CD14-positive monocyte (primary cell): ENCODE measurements around the gene ARFGEF3. TPM values are rescaled to one million over a fixed set of nuclear protein-coding genes. Genes with fewer than 3 reads are reported as not detected.
A peak's percentile ranks its signal among the peaks of the same experiment; 100 is the strongest.

Source experiments
- DNase-seq, 3 donors: peaks; one replicate each; pipeline ENCODE4 v3.0.0-alpha.2; 2011 to 2022
- H2AFZ ChIP-seq: 2 replicates; pipeline ENCODE4 v1.6.0; 2012; ENCODE audit warnings: mild to moderate bottlenecking, low read depth, low read length, inconsistent platforms; ENCODE audit not compliant: insufficient read depth, poor library complexity, severe bottlenecking
- H3K27ac ChIP-seq, 2 donors: 1 replicate in 1 of 2; 2 replicates in 1 of 2; pipeline ENCODE4 v1.5.1; 2012 to 2013; ENCODE audit warnings: low read length in 2 of 2, control low read depth in 1 of 2, inconsistent platforms in 1 of 2, low read depth in 1 of 2, mild to moderate bottlenecking in 1 of 2
- H3K27me3 ChIP-seq, 2 donors: one replicate each; pipeline versions ENCODE4 v1.6.0 to v1.6.1; 2011 to 2013; ENCODE audit warnings: low read length in 2 of 2; ENCODE audit not compliant: control insufficient read depth in 2 of 2, insufficient read depth in 2 of 2
- H3K36me3 ChIP-seq, 2 donors: replicated peaks in 1 of 2; 1 replicate in 1 of 2; 2 replicates in 1 of 2; pipeline versions ENCODE4 v1.5.1 to v1.6.1; 2012 to 2013; ENCODE audit warnings: low read length in 2 of 2, control low read depth in 1 of 2, inconsistent platforms in 1 of 2, mild to moderate bottlenecking in 1 of 2; ENCODE audit not compliant: insufficient read depth in 2 of 2, control insufficient read depth in 1 of 2
- H3K4me1 ChIP-seq, 2 donors: 1 replicate in 1 of 2; 2 replicates in 1 of 2; pipeline versions ENCODE4 v1.5.1 to v1.6.1; 2012 to 2013; ENCODE audit warnings: low read length in 2 of 2, control low read depth in 1 of 2, inconsistent platforms in 1 of 2, mild to moderate bottlenecking in 1 of 2, moderate library complexity in 1 of 2; ENCODE audit not compliant: insufficient read depth in 2 of 2, control insufficient read depth in 1 of 2
- H3K4me2 ChIP-seq: replicated peaks from 2 replicates; pipeline ENCODE3; 2012; ENCODE audit warnings: low read length, moderate library complexity, mild to moderate bottlenecking; ENCODE audit not compliant: poor library complexity, severe bottlenecking; ENCODE audit errors: extremely low read depth
- H3K4me3 ChIP-seq, 3 experiments: fragments of 200-600 bp in 1 of 3; sonication (generic) in 1 of 3; replicated peaks in 1 of 3; 1 replicate in 2 of 3; 2 replicates in 1 of 3; pipeline ENCODE4 v1.5.1; 2011 to 2013; ENCODE audit warnings: low read length in 3 of 3, mild to moderate bottlenecking in 3 of 3, control low read depth in 2 of 3, low read depth in 2 of 3, inconsistent platforms in 1 of 3, moderate library complexity in 1 of 3
- H3K79me2 ChIP-seq: 2 replicates; pipeline ENCODE4 v1.6.0; 2012; ENCODE audit warnings: mild to moderate bottlenecking, control low read depth, inconsistent platforms, low read length, moderate library complexity; ENCODE audit not compliant: insufficient read depth
- H3K9ac ChIP-seq: 2 replicates; pipeline ENCODE4 v1.6.0; 2017; ENCODE audit warnings: low read length, mild to moderate bottlenecking; ENCODE audit not compliant: insufficient read depth, poor library complexity, severe bottlenecking
- H3K9me3 ChIP-seq, 2 donors: replicated peaks in 1 of 2; 1 replicate in 1 of 2; 2 replicates in 1 of 2; pipeline versions ENCODE4 v1.5.1 to v1.6.1; 2012 to 2013; ENCODE audit warnings: low read length in 2 of 2, control low read depth in 1 of 2; ENCODE audit not compliant: control insufficient read depth in 1 of 2, insufficient read depth in 1 of 2
- H4K20me1 ChIP-seq: 2 replicates; pipeline ENCODE4 v1.6.0; 2012; ENCODE audit warnings: mild to moderate bottlenecking, low read length, control low read depth, moderate library complexity; ENCODE audit not compliant: insufficient read depth
- H3K27ac Mint-ChIP-seq, 7 donors: one replicate each; pipeline ENCODE4 v1.8.0; 2020; ENCODE audit warnings: mild to moderate bottlenecking in 7 of 7, mixed read lengths in 7 of 7, moderate library complexity in 6 of 7, inconsistent platforms in 2 of 7
- H3K27me3 Mint-ChIP-seq, 3 donors: one replicate each; pipeline ENCODE4 v1.8.0; 2021 to 2022; ENCODE audit warnings: low read depth in 3 of 3, mild to moderate bottlenecking in 3 of 3, mixed read lengths in 3 of 3, moderate library complexity in 3 of 3, inconsistent platforms in 1 of 3
- H3K36me3 Mint-ChIP-seq, 2 donors: one replicate each; pipeline ENCODE4 v1.8.0; 2020; ENCODE audit warnings: mixed read lengths in 2 of 2, inconsistent platforms in 1 of 2, mild to moderate bottlenecking in 1 of 2
- H3K4me1 Mint-ChIP-seq: one replicate; pipeline ENCODE4 v1.8.0; 2020; ENCODE audit warnings: mild to moderate bottlenecking, mixed read lengths
- H3K4me3 Mint-ChIP-seq, 2 donors: one replicate each; pipeline ENCODE4 v1.8.0; 2020; ENCODE audit warnings: mild to moderate bottlenecking in 2 of 2, mixed read lengths in 2 of 2, moderate library complexity in 1 of 2
- H3K9me3 Mint-ChIP-seq, 7 donors: one replicate each; pipeline ENCODE4 v1.8.0; 2020 to 2022; ENCODE audit warnings: mixed read lengths in 7 of 7, mild to moderate bottlenecking in 6 of 7, moderate library complexity in 6 of 7, inconsistent platforms in 2 of 7
- CTCF ChIP-seq: fragments of 200-600 bp; IDR thresholded peaks from one replicate; pipeline ENCODE4 v1.8.0; 2022; ENCODE audit warnings: antibody characterized with exemption, mild to moderate bottlenecking
- WGBS: methylation state at CpG from one replicate; pipeline ENCODE4 v1.1.5; 2013; ENCODE audit warnings: missing lambda C conversion rate; ENCODE audit not compliant: insufficient coverage; 5-methylcytosine and 5-hydroxymethylcytosine counted together
- intact Hi-C, 2 donors: fragments of 100-400 bp; cut with micrococcal nuclease; formaldehyde crosslinking; loops; one replicate each; pipeline versions ENCODE4 v1.15.0 to v1.15.1; 2023
- polyA plus RNA-seq, 3 donors: library from polyadenylated mRNA; depleted of rRNA in 1 of 3; unstranded in 2 of 3; stranded (reverse) in 1 of 3; fragments of 300-500 nt in 2 of 3; fragments of >200 nt in 1 of 3; fragmentation: Illumina TruSeq in 2 of 3; gene quantifications; 1 replicate in 2 of 3; 2 replicates in 1 of 3; pipeline ENCODE4 v1.2.3, GENCODE V29; 2012 to 2021

ARFGEF3 gene
- polyA plus RNA-seq, 3 donors: not detected

GRCh38 chr6:138378463-138378862 lies 216.7 kb downstream of the ARFGEF3 start:
- Histone ChIP-seq H3K9me3 (no peaks in the 10 kb centered on the region), H3K27ac (no peak overlapping the region), H3K9ac (no peak overlapping the region), H3K4me2 (no peak overlapping the region), H4K20me1 (no peaks in the 10 kb centered on the region), H3K4me3 (no peak overlapping the region), H3K36me3 (no peaks in the 10 kb centered on the region), H3K4me1 (peaks cover 2 to 8% of the 10 kb centered on the region in 2 donors), H3K79me2 (no peaks in the 10 kb centered on the region), H3K27me3 (no peaks in the 10 kb centered on the region), H2AFZ (no peak overlapping the region)
- H3K27ac Mint-ChIP-seq: no peak overlapping the region
- no peak for TF ChIP-seq CTCF
- intact Hi-C loops: no loop called here
- peaks cover 8% of the 10 kb centered on the region for H3K4me1 Mint-ChIP-seq
- H3K36me3 Mint-ChIP-seq: no peaks in the 10 kb centered on the region
- no CpG with 5 or more reads among the region's 4 CpGs for WGBS
- no peaks in the 10 kb centered on the region for H3K27me3 Mint-ChIP-seq
- no peak for DNase-seq
- peaks cover 0 to 5% (median 0%) of the 10 kb centered on the region in 7 donors for H3K9me3 Mint-ChIP-seq
- no peak overlapping the region for H3K4me3 Mint-ChIP-seq

GRCh38 chr6:138382498-138383265 lies 220.9 kb downstream of the ARFGEF3 start:
- Mint-ChIP-seq H3K27me3 (no peaks in the 10 kb centered on the region), H3K27ac (peak overlapping the region in 2 of 7 donors; percentile 55 to 61), H3K9me3 (peaks cover 0 to 5% (median 0%) of the 10 kb centered on the region in 7 donors), H3K4me3 (no peak overlapping the region), H3K36me3 (no peaks in the 10 kb centered on the region), H3K4me1 (peaks cover 8% of the 10 kb centered on the region)
- no peak for TF ChIP-seq CTCF
- intact Hi-C loops: no loop called here
- no peak overlapping the region for H2AFZ ChIP-seq
- DNase-seq: no peak
- H3K27ac ChIP-seq: no peak overlapping the region
- H4K20me1 ChIP-seq: no peaks in the 10 kb centered on the region
- H3K36me3 ChIP-seq: no peaks in the 10 kb centered on the region
- no peak overlapping the region for H3K9ac ChIP-seq
- no peak overlapping the region for H3K4me3 ChIP-seq
- H3K79me2 ChIP-seq: no peaks in the 10 kb centered on the region
- H3K27me3 ChIP-seq: no peaks in the 10 kb centered on the region
- H3K4me2 ChIP-seq: no peak overlapping the region
- H3K4me1 ChIP-seq: peaks cover 2 to 8% of the 10 kb centered on the region in 2 donors
- WGBS: 57% methylated on average over 8 of the region's 8 CpGs
- H3K9me3 ChIP-seq: no peaks in the 10 kb centered on the region
